Dermis microvascular lymphatic vessel endothelial cell (primary cell): Measurements from ENCODE around the gene PTGES. TPM values are rescaled to one million over a fixed set of nuclear protein-coding genes. Genes with fewer than 3 reads are reported as not detected.
"Not testable (repeated sequence)": the region's sequence is repeated elsewhere in the genome, so short reads cannot be mapped to it uniquely, and the experiment has no call there.

Source experiments
- DNase-seq, 2 donors: peaks; one replicate each; pipeline versions ENCODE4 v3.0.0 to v3.0.0-alpha.2; 2010; ENCODE audit warnings: low read depth in 2 of 2
- total RNA-seq: library from RNA; depleted of rRNA; stranded (reverse); fragments of >200 nt; gene quantifications from 2 replicates; pipeline ENCODE4 v1.2.1, GENCODE V29; 2014

Gene PTGES
- total RNA-seq, 1 donor from 2014 or later: 0.26 TPM

GRCh38 chr9:129770741-129771140 lies 17.9 kb upstream of the PTGES start:
- DNase-seq: no peak

DNA sequence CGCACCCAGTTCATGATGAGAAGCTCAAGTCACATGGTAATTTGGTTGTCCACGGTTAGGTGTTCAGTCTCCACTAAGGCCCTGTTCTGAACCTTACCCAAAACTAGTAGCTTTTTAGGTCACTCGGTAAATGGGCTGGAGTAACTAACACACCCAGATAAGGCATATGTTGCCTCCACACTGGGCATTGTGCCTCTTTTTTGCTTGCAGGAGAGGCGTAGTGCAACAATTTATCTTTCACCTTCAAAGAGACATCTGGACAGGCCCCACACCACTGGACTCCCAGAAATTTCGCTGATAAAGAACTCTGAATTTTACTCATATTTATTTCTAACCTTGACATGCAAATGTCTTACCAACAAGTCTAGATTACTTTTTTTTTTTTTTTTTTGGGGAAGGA lies 16.8 kb upstream of the PTGES start:
- no peak for DNase-seq

- no peak for DNase-seq
Observed at GRCh38 chr9:129768486-129768885, 15.6 kb upstream of the PTGES start.

DNA sequence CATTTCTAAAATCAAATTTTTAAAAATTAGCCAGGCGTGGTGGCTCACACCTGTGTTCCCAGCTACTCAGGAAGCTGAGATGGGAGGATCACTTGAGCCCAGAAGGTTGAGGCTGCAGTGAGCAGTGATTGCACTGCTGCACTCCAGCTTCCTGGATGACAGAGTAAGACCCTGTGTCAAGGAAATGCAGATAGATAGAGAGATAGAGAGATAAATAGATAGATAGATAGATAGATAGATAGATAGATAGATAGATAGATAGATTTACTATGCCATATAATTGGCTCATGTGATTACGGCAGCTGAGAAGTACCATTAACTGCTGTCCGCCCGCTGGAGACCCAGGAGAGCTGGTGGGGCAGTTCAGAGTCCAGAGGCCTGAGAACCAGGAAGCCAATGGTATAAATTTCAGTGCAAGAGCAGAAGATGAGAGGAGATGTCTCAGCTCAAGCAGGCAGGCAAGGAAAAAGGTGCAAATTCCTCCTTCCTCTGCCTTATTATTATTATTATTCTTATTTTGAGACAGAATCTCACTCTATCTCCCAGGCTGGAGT lies 13.0 kb upstream of the PTGES start:
- DNase-seq: no peak

DNA sequence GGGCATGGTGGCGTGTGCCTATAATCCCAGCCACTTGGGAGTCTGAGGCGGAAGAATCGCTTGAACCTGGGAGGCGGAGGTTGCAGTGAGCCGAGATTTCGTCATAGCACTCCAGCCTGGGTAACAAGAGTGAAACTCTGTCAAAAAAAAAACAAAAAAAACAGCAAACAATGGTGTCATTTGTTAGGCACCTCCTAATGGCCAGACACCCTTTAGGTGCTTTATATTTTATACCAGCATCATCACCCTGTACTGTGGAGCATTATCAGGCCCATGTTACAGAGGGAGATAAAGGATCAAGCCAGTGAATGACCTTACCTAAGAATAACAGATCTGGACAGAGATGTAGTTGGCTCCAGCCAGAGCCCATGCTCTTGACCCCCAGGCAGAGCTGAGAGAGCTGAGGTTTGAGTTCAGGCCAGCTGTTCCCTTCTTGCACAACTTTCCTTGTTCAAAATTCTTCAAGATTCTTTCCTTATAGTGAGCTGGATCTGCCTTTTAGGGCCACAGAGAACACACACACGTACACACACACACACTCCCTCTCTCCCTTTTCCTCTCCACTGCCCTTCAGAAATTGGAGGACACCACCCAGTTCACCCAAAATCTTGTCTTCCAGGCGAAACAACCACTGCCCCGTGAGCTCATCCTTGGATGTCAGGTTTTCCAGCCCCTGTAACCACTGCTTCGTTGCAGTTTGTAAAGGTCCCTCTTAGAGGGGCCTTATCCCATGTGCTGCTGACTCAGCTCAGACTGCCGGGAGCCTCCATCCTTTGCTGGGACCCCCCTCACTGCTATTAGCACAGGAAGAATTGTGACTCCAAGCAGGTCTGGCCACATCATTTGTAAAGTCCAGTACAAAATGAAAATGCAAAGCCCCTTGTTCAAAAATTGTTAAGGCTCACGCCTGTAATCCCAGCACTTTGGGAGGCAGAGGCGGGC lies 10.4 kb upstream of the PTGES start:
- DNase-seq: no peak

- peak in 1 of 2 donors; percentile 40 for DNase-seq
Observed at GRCh38 chr9:129762370-129762984, 9.6 kb upstream of the PTGES start.

DNA sequence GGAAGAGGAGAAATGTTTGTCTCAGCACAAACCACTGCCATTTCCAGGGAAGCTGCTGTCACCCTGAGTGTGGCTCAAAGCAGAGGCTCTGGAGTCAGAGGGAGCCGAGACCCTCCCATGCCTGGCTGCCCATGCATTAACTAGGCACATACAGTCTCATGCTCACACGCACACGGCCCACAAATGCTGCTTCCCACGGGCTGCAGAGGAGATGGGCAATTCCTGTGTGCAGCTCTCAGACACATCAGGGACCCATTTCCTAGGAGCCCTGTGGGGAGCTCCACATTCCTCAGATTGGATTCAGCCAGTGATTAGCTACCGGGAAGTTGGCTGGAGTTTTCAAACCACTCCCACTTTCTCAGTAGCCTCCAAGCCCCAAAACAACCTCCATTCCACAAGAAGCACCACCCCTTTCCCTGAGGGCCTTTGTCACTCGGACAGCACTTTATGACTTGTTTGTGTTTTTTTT lies 9.1 kb upstream of the PTGES start:
- DNase-seq: no peak

DNA sequence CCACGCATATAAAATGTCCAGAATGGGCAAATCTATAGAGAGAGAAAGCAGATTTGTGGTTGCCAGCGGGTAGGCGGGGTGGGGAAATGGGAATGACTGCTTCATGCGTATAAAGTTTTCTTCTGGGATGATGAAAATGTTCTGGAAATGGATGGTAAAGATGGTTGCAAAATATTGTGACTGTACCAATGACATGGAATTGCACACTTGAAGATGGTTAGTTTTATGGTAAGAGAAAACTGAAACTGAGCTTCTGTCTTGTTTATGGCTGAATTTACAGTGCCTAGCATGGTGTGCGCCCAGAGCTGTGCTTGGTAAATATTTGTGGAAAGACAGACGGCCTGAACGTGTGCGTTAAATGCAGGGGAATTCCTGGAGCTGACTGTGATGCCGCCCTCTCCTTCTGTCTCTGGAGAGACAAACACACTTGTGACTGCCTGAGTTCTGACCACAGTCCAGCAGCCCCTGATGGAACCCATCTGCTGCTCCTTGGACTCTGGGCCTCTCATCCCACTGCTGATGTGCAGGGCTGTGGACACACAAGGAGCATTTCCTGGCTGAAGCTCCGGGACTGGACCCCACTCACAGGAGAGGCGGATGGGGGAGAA lies 8.6 kb upstream of the PTGES start:
- no peak for DNase-seq

GRCh38 chr9:129760784-129761183 lies 7.9 kb upstream of the PTGES start:
- not testable (repeated sequence) for DNase-seq

- DNase-seq: no peak
Observed at GRCh38 chr9:129759804-129760502, 7.1 kb upstream of the PTGES start.

DNA sequence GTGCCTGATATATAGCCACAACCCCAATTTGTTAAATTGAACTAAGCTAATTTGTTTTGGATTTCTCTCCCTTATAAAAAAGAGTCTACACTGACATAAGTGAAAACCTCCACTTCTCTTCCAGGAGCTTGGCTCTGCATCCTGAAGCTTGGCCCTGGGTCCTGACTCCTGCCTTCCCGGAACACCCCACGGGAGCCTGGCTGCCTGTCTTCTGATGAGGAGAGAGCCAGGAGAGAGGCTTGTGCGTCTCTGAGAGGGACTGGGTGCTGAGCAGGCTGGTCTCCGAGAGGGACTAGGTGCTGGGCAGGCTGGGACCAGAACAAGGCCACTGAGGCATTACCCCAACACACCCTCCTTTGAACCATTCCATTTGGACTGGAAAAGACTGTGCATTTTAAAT lies 6.5 kb upstream of the PTGES start:
- DNase-seq: no peak

GRCh38 chr9:129757045-129757444 lies 4.2 kb upstream of the PTGES start:
- no peak for DNase-seq

- no peak for DNase-seq
Observed at GRCh38 chr9:129756191-129756590, 3.3 kb upstream of the PTGES start.

DNA sequence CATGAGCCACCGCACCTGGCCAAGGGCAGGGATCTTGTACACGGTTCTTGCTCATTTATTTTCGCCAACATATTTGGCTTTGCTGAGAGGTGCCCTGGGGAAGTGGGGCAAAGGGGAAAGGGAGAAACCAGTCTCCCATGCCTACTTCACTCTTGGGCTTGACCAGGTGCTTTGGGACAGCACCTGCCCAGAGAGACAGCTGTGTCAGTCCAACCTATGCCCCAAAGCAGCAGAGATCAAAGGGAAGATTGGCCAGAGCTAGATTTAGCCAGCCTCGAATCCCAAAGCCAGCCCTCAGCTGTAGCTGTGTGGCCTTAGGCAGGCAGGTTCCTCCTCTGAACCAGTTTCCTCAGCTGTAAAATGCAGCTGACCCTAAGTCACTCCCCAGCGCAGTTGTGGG lies 2.3 kb upstream of the PTGES start:
- no peak for DNase-seq

DNA sequence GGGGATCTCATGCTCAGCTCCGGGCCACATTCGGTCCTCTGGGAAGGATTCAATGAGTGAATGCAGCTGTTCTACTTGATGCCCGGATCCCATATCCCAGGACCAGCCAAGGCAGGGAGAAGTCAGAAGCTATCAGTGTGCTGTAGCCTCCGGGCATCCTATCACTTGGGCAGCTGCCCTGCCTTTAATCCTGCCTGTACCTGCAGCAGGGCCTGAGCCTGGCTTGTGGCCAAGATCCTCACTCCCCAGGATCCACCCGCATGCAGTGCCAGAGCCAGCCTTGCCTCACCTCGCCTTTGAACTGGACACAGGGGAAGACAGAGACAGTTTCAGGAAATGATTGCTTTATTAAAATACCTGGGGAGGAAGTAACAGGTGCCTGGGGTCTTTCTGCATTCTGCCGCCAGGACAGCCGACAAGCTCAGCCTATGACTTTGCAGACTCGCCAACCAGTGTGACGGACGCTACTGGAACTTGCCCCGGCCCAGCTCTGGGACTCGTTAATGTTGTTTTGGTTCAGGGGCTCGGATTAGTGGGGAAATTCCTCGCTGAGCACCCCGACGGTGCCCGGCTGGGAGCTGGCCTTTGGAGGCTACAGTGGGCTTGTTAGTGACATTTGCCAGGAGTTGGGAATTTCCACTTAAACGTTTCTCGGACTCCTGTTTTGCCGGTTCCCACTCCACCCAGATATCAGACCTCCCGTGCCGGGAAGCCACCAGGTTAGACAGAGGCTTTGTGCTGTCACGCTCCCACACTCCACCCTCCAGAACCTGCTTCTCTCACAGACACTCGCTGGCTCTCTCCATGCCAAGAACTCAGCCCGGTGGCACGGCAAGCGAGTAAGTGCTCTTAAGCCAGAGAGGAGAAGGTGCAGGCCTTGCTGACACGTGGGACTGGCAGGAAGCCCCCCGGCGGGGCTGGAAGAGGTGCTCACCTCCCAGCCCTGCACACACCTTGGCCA lies 721 bp downstream of the PTGES start:
- no peak for DNase-seq

DNA sequence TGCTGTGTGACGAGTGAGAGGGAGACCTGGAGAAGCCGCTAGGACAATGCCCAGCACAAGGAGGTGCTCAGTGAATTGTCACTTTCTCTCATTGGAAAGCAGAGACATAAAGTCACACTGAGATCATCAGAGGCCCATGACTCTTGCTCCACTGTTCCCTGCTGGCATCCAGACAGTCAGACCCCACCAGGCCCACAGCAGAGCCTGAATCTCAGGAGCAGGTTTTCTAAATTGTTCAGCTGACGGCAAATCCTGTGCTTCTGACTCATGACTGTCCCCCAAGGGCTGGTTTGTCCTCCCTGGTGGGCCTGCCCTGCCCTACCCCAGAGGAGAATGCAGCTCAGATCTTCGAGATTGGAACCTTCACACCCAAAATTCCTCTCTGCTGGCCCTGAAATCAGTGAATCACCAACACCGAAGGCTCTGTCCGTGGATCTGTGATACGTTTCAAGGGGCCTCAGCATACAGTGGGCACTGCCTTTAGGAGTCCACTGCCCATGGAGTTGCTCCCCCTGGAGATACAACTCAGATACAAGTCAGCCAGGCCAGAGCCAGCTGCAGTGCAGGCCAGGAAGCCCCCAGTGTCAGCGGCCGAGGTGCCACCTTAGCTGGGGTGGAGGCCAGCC lies 2.7 kb downstream of the PTGES start:
- no peak for DNase-seq

- DNase-seq: no peak
Observed at GRCh38 chr9:129749575-129749974, 3.3 kb downstream of the PTGES start.

- not testable (repeated sequence) for DNase-seq
Observed at GRCh38 chr9:129749052-129749451, 3.8 kb downstream of the PTGES start.

- DNase-seq: no peak
Observed at GRCh38 chr9:129748249-129748648, 4.6 kb downstream of the PTGES start.
